Endothelial cell of umbilical vein (primary cell): Measurements from ENCODE around the gene BNC2.

Experiments
- CTCF ChIP-seq, 2 donors: IDR thresholded peaks; 1 replicate in 1 of 2; 2 replicates in 1 of 2; pipeline ENCODE4 v1.5.1; 2011; ENCODE audit warnings: low read length in 2 of 2, mild to moderate bottlenecking in 2 of 2, moderate library complexity in 2 of 2, control low read depth in 1 of 2, inconsistent platforms in 1 of 2, low read depth in 1 of 2; ENCODE audit not compliant: insufficient read depth in 1 of 2; ENCODE audit errors: extremely low read depth in 1 of 2
- POLR2A ChIP-seq: IDR thresholded peaks from 2 replicates; pipeline ENCODE4 v1.6.1; 2012; ENCODE audit warnings: low read depth, mild to moderate bottlenecking, control low read depth, low read length

GRCh38 chr9:16601991-16602390 is 268.5 kb downstream of the BNC2 start:
- no peak for TF ChIP-seq CTCF (IDR thresholded peaks at IDR 0.05; ENCODE audit: extremely low read depth in 1 of 2, insufficient read depth in 1 of 2, low read depth in 1 of 2, low read length in 2 of 2)
- TF ChIP-seq POLR2A = no peak
